DOHH2 (cell line): Measurements from ENCODE around the gene CCSER2.
"Not testable (repeated sequence)": the region's sequence is repeated elsewhere in the genome, so short reads cannot be mapped to it uniquely, and the experiment has no call there.

Source experiments
- H3F3A ChIP-seq: fragments of 200-600 bp; sonication (generic), shearing (Covaris generic); 2 replicates; pipeline ENCODE4 v1.6.0; 2016; ENCODE audit warnings: antibody characterized with exemption, mild to moderate bottlenecking; ENCODE audit not compliant: control insufficient read depth, insufficient read depth
- H3K27ac ChIP-seq: fragments of 200-600 bp; sonication (generic); 2 replicates; pipeline ENCODE4 v1.5.1; 2014; ENCODE audit warnings: low read depth, mild to moderate bottlenecking, low read length, moderate library complexity
- H3K27me3 ChIP-seq: fragments of 200-600 bp; sonication (generic); 2 replicates; pipeline ENCODE4 v1.6.1; 2014; ENCODE audit warnings: mild to moderate bottlenecking, low read length, mixed read lengths; ENCODE audit not compliant: control insufficient read depth
- H3K36me3 ChIP-seq: fragments of 200-600 bp; sonication (generic); 2 replicates; pipeline ENCODE4 v1.6.1; 2014; ENCODE audit warnings: mild to moderate bottlenecking, low read length, moderate library complexity, mixed read lengths; ENCODE audit not compliant: control insufficient read depth
- H3K4me1 ChIP-seq: fragments of 200-600 bp; sonication (generic); 2 replicates; pipeline ENCODE4 v1.6.1; 2014; ENCODE audit warnings: mild to moderate bottlenecking, low read length, mixed read lengths; ENCODE audit not compliant: control insufficient read depth
- H3K4me2 ChIP-seq: fragments of 200-600 bp; sonication (generic); 2 replicates; pipeline ENCODE4 v1.6.0; 2014; ENCODE audit warnings: mild to moderate bottlenecking, low read length, moderate library complexity
- H3K4me3 ChIP-seq: fragments of 200-600 bp; sonication (generic); 2 replicates; pipeline ENCODE4 v1.5.1; 2014; ENCODE audit warnings: mild to moderate bottlenecking, low read length, mixed read lengths
- H3K79me2 ChIP-seq: fragments of 200-600 bp; sonication (generic); 2 replicates; pipeline ENCODE4 v1.6.1; 2014; ENCODE audit warnings: mild to moderate bottlenecking, low read length, mixed read lengths; ENCODE audit not compliant: control insufficient read depth
- H3K9me2 ChIP-seq: fragments of 200-600 bp; sonication (generic); replicated peaks from 2 replicates; pipeline ENCODE4 v1.6.1; 2014; ENCODE audit warnings: mild to moderate bottlenecking, low read length, mixed read lengths; ENCODE audit not compliant: control insufficient read depth
- H3K9me3 ChIP-seq: fragments of 200-600 bp; sonication (generic); 2 replicates; pipeline ENCODE4 v1.6.1; 2014; ENCODE audit warnings: antibody characterized with exemption, low read length, mixed read lengths; ENCODE audit not compliant: control insufficient read depth, insufficient read depth
- H4K20me1 ChIP-seq: fragments of 200-600 bp; sonication (generic); 2 replicates; pipeline ENCODE4 v1.6.0; 2014; ENCODE audit warnings: low read depth, mild to moderate bottlenecking, antibody characterized with exemption, low read length, moderate library complexity; ENCODE audit not compliant: control insufficient read depth, insufficient read depth
- CTCF ChIP-seq: fragments of 200-600 bp; sonication (generic); IDR thresholded peaks from one replicate; pipeline ENCODE4 v1.5.1; 2014; ENCODE audit warnings: antibody characterized with exemption, mild to moderate bottlenecking, low read depth, low read length; ENCODE audit not compliant: poor library complexity, severe bottlenecking
- EZH2phosphoT487 ChIP-seq: fragments of 200-600 bp; sonication (generic); IDR thresholded peaks from 2 replicates; pipeline ENCODE4 v1.6.1; 2017; ENCODE audit warnings: borderline replicate concordance, mild to moderate bottlenecking, antibody characterized with exemption, low read length, moderate library complexity, mixed read lengths

Gene CCSER2

GRCh38 chr10:84447701-84448400 lies 119.5 kb downstream of the CCSER2 start:
- TF ChIP-seq EZH2phosphoT487 (no peak), CTCF (no peak)
- no peaks in the 10 kb centered on the region for H3K4me1 ChIP-seq
- H3K9me2 ChIP-seq, result no peaks in the 10 kb centered on the region
- H3K79me2 ChIP-seq, result no peaks in the 10 kb centered on the region
- no peak overlapping the region for H3K4me3 ChIP-seq
- no peaks in the 10 kb centered on the region for H3K9me3 ChIP-seq
- H3K36me3 ChIP-seq, result no peaks in the 10 kb centered on the region
- H3K27ac ChIP-seq, result no peak overlapping the region
- no peaks in the 10 kb centered on the region for H3F3A ChIP-seq
- H4K20me1 ChIP-seq, result no peaks in the 10 kb centered on the region
- no peaks in the 10 kb centered on the region for H3K27me3 ChIP-seq
- no peak overlapping the region for H3K4me2 ChIP-seq

- H3K4me3 ChIP-seq, H3K79me2 ChIP-seq: not testable (repeated sequence)
These were observed 121.0 kb downstream of the CCSER2 start for GRCh38 chr10:84449351-84449750.

GRCh38 chr10:84452003-84452402 lies 123.6 kb downstream of the CCSER2 start:
- Histone ChIP-seq H3K4me1 (no peaks in the 10 kb centered on the region), H3K36me3 (no peaks in the 10 kb centered on the region), H3K4me2 (no peak overlapping the region), H3K9me3 (no peaks in the 10 kb centered on the region), H3K27me3 (no peaks in the 10 kb centered on the region), H3K4me3 (no peak overlapping the region), H4K20me1 (no peaks in the 10 kb centered on the region), H3K9me2 (no peaks in the 10 kb centered on the region), H3F3A (no peaks in the 10 kb centered on the region; the same call in 1 of the 2 replicates), H3K79me2 (no peaks in the 10 kb centered on the region), H3K27ac (no peak overlapping the region)
- TF ChIP-seq CTCF, result no peak
- TF ChIP-seq EZH2phosphoT487, result no peak

More at GRCh38 chr10:84449351-84449750, 121.0 kb downstream of the CCSER2 start:
- not testable (repeated sequence) for H3K27ac ChIP-seq, H3F3A ChIP-seq, H3K9me2 ChIP-seq, H3K9me3 ChIP-seq, H4K20me1 ChIP-seq, H3K36me3 ChIP-seq, H3K4me1 ChIP-seq, H3K27me3 ChIP-seq, H3K4me2 ChIP-seq

- no peak overlapping the region for H3K27ac ChIP-seq
- no peak for TF ChIP-seq EZH2phosphoT487
- TF ChIP-seq CTCF, result no peak
- H3K4me1 ChIP-seq, result no peaks in the 10 kb centered on the region
- H3K27me3 ChIP-seq, result no peaks in the 10 kb centered on the region
- no peaks in the 10 kb centered on the region for H3K79me2 ChIP-seq
- H3K36me3 ChIP-seq, result no peaks in the 10 kb centered on the region
- no peaks in the 10 kb centered on the region for H3K9me3 ChIP-seq
- H3K4me3 ChIP-seq, result no peak overlapping the region
- no peaks in the 10 kb centered on the region for H4K20me1 ChIP-seq
- H3K4me2 ChIP-seq, result no peak overlapping the region
- no peaks in the 10 kb centered on the region for H3K9me2 ChIP-seq
- no peaks in the 10 kb centered on the region; the same call in 1 of the 2 replicates for H3F3A ChIP-seq
These were observed 124.9 kb downstream of the CCSER2 start for GRCh38 chr10:84453303-84453702.
